GM18909 (cell line): Measurements from ENCODE around the gene PSMD8.

ENCODE experiments used
- ATAC-seq: cut with Tn5 transposase; IDR thresholded peaks from one replicate; pipeline ENCODE4 v1.9.1; 2021; ENCODE audit warnings: mild to moderate bottlenecking; ENCODE audit not compliant: unreplicated experiment, poor library complexity

Gene PSMD8

DNA sequence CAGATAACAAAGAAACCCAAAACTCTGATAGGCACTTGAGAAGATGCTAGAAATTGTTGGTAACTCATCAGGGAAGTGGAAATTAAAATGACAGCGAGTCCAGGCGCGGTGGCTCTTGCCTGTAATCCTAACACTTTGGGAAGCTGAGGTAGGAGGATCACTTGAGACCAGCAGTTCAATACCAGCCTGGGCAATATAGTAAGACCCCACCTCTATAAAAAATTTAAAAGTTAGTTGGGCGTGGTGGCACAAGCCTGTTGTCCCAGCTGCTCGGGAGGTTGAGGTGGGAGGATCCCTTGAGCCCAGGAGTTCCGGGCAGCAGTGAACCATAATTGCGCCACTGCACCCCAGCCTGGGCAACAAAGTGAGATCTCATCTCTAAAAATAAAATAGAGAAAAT lies 56.6 kb downstream of the PSMD8 start:
- no peak for ATAC-seq

DNA sequence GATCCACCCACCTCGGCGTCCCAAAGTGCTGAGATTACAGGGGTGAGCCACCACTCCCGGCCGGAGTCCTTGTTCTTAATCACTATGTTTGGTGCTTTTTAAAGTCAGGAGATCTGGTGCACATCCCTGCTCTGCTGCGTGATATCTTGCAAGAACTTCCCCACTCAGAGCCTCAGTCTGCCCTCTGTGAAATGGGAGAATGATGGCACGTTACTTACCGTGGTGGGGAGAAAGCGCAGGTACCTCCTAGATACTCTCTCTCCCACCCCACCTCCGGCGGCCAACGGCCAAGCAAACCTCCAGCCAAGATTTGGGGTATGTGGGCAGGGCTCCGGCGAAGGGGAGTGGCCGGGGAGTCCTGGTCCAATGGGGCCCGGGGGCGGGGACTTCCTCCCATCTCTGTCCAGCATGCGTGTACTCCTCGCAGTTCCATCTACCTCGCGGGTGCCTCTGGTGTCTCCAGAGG lies 58.9 kb downstream of the PSMD8 start, which contains the start of gene RYR1:
TSS of gene RYR1 (plus strand) at position 424 of the 466 bp plus-strand sequence. CDS start 139 bp downstream, outside the sequence.
- no peak for ATAC-seq
